Stimulated activated CD4-positive, alpha-beta T cell treated with anti-CD3 and anti-CD28 coated beads, Interleukin-1b, Interleukin-23, amount 100 ng/mL, for 24 hours (primary cell): Measurements from ENCODE around the gene FRMD1.

Experiments used
- DNase-seq, 4 experiments: peaks; one replicate each; pipeline ENCODE4 v3.0.0-alpha.2; 2020; ENCODE audit warnings: low read depth in 4 of 4, low spot score in 1 of 4

FRMD1 gene

DNA sequence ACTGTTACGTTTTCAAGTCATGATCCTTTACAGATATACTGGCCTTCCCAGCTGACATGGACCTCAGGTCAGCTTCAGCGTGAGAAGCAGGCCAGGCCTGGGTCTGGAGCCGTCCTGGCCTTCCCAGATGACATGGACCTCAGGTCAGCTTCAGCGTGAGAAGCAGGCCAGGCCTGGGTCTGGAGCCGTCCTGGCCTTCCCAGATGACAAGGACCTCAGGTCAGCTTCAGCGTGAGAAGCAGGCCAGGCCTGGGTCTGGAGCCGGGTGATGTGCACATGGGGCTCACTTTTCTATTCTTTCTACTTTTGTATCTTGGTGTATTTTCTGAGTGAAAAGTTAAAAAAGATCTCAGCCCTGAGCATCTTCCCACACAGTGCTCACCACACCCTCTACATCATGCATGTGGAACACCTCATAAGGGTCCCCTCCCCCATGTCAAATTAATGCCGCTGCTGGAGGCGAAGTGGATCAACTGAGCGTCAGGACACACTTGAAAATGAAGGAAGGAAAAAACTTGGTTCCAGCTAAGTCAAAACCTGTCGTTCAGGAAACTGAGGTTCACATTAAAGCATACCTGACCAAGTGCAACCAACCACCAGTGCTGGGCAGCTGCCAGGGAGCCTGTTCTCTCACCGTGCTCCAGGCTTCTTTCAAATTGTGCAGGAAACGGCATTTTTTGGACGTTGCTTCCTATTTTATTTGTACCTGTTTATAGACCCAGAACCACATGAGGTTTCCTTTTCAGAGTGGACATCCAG lies 49.4 kb downstream of the FRMD1 start:
- DNase-seq, result no peak

- DNase-seq, result no peak
These were observed 50.8 kb downstream of the FRMD1 start for GRCh38 chr6:168028181-168028580.

DNA sequence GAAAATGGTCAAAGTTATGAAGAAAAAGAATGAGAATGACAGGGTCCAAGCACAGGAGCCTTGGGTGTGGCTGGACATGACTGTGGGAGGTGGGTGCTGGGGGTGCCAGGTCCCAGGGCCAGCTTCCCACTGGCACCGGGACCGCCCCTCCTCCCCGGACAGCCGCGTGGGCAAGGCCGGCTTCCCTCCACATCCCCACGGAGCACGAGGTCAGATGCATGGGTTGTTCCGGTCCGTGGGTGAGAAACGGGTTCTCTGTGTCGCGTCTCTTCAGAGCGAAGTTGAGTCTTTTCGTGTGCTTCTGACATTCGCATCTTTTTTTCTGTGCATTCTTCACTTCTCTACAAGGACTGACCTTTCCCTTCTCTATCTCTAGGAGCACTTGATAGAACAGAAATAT lies 51.5 kb downstream of the FRMD1 start:
- no peak for DNase-seq

GRCh38 chr6:168026925-168027324 lies 52.1 kb downstream of the FRMD1 start:
- DNase-seq, result no peak

GRCh38 chr6:168025831-168026710 lies 52.9 kb downstream of the FRMD1 start:
- DNase-seq, result no peak

DNA sequence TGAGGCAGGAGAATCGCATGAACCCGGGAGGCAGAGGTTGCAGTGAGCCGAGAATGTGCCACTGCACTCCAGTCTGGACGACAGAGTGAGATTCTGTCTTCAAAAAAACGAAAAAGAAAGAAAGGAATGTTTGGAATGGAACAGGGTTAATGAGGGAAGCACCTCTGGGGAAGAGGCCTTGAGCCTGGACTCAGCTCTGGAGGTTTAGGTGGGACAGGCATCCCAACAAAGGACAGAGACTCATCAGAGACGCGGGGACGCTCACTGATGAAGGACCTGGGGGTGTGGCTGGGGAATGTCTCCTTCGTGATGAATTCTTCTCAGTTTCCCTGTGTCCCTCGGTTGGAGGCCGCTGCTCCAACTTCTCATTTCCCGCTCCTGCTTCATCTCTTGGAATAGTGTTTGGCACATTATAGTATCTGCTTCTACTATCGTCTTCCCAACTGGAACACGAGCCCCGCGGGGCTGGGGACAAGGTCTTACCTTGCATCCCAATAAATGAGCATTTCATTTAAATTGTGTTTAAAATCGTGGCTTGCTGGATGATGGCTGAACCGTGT lies 54.0 kb downstream of the FRMD1 start:
- no peak for DNase-seq

GRCh38 chr6:168022488-168023321 lies 56.3 kb downstream of the FRMD1 start:
- no peak for DNase-seq

DNA sequence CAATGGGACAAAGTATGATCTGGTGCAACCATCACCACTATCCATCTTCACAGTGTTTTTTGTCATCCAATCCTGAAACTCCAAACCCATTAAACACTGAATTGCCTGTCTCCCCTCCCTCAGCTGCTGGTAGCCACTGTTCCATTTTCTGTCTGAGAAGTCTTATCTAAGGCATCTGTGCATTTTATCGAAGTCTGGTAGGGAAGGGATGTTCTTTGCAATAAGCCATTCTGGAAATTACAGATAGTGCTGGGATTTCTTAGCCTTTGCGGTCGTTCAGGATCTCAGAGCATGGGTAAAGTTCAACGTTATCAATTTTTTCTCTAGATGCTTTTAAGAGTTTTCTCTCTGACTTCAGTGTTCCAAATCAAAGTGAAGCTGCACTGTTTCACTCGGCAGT lies 57.4 kb downstream of the FRMD1 start:
- DNase-seq, result no peak

DNA sequence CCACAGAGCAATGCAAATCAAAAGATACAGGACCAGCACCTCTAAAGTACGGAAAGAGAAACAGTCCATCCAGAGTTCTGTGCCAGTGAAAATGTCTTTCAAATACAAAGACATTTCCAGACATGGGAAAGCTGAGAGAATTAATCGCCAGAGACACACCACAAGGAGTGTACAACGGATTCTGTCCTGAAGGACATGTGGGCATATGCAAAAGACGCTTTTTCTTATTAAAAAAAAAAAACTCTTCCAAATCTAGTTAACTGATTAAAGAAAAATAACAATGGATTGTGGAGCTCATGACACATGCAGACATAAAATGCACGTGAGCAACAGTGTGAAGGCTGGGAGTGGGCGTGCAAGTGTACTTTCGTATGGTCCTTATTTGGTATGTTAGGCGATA lies 58.8 kb downstream of the FRMD1 start:
- DNase-seq, result no peak

- no peak for DNase-seq
These were observed 60.3 kb downstream of the FRMD1 start for GRCh38 chr6:168018664-168019063.

DNA sequence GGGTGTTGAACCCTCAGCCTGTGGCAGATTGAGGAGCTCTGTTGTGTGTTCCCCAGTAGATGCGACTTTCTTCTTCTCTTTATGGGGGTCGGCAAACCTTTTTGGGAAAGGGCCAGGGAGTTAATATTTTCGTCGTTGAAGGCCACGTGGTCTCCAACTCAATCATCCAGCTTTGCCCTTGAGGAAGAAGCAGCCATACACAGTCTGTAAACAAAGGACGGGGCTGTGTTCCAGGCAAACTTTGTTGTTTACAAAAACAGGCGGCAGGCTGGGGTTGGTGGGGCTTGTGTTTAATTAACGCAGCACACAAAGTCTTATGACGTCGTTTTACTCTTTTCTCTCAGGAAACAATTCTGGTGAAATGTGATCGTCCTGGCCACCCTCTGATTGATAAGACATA lies 61.4 kb downstream of the FRMD1 start:
- no peak for DNase-seq

DNA sequence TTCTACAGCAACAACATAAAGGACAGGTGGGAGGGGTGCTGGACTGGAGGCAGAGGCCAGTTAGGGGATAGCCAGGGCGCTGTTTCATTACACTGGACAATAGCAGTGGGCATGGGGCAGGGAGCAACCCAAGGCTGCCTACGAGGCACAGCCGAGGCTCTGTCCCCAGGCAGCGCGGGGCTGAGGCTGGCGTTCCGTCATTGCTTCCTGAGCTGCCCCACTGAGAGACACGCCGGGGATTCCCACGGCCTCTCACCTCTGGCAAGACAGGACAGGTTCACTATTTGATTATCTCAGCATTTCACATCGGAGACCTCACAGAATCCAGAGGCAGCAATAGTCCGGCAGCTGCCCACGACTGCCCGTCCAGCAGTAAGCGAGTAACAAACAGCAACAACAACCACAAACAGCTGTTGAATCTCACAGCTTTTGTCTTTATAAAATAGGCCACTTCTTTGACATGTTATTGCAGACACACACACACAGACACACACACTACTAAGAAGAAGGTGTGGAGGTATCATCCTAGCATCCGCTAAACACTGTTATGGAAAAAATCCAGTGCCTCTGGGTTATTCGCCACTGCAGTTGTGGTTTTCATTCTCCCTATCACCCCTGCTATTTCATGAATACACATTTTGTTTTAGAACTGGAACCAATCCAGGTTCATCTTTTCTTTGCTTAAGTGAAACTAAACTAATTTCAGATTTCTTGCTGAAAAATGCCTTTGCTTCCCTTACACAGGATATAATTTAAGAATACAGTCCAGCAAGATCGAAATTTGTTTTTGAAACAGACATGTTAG lies 62.1 kb downstream of the FRMD1 start:
- DNase-seq, result no peak

GRCh38 chr6:168016176-168016620 lies 62.8 kb downstream of the FRMD1 start:
- no peak for DNase-seq

GRCh38 chr6:168015482-168016175 lies 63.4 kb downstream of the FRMD1 start:
- DNase-seq, result no peak

DNA sequence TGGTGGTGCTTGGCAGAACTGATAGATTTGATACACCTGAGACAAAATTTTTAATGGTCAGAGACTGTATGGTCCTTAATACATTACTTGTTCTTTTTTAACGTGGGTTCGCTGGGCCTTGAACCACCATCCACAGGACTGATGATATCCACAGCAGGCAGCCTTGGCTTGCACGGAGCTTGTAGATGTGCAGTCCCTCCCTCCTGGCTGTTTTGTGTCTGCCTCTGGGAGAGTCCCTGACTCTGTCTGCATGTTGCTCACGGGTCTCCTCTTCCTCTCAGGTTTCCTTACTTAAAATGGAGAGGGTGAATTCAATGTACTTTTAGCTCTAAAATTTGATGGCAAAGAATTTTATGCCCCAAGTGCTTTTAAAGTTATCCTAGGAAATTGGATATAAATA lies 64.0 kb downstream of the FRMD1 start:
- no peak for DNase-seq

- DNase-seq, result no peak
These were observed 64.6 kb downstream of the FRMD1 start for GRCh38 chr6:168014428-168014827.

- DNase-seq, result no peak
These were observed 65.6 kb downstream of the FRMD1 start for GRCh38 chr6:168013250-168013915.

GRCh38 chr6:168012431-168013249 lies 66.4 kb downstream of the FRMD1 start:
- no peak for DNase-seq
